ENCODE data around the gene LMOD1.
"Not testable (repeated sequence)": the region's sequence is repeated elsewhere in the genome, so short reads cannot be mapped to it uniquely, and the experiment has no call there.

The LMOD1 gene

GRCh38 chr1:201945863-201946223 lies 505 bp downstream of the LMOD1 start:
- no peak for DNase-seq

- DNase-seq: no peak
These were observed 1.2 kb downstream of the LMOD1 start for GRCh38 chr1:201945157-201945556.

DNA sequence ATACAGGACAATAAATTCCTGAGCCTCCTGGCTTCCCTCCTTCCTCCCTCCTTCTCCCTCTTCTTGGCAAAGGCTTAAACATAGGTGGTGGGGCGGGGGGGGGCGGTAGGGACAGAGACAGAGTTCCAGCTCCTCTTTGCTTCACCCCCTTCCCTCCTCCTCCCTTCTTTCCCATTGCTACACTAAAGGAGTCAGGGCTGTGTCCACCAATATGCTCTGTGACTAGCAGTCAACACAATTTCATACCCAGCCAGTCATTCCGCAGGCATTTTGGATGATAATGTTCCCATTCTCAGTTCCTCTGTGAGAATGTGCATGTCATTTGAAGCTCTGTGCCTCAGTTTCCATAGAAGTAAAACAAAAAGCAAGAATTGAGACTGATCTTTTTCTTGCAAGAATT lies 1.7 kb downstream of the LMOD1 start:
- no peak for DNase-seq

DNA sequence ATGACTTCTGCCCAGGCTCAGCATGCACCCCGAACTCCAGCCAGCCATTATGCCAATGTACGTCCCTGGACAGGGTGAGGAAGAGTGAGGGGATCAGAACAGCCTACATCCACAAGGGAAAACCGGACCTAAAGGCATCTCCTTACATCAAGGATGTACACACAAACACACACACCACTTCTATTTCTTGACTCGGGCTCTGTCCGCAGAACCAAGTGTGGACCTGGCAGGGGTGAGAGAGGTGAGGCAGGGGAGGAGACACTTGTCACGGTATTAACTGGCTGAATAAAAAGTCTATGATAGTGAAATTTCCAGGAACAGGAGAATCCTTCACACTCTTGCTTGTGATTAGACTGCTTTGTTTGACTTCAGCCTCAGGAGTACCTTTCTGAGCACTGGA lies 2.3 kb downstream of the LMOD1 start:
- DNase-seq: no peak

DNA sequence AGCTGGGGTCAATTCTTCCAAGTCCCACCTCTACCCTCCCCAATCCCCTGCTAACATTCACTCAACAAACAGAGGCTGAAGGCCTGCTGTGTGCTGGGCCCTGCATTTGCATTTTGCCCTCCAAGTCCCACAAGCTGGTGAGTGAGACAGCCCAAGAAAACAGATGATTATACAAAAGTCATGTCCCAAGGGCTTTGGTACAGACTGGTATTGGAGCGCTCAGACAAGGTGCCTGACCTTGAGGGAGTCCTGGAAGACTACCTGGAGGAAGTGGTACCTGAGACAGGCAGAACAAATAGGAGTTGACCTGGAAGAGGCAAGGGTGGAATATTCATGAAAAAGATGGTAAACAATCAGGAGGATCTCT lies 4.2 kb downstream of the LMOD1 start:
- DNase-seq: no peak

DNA sequence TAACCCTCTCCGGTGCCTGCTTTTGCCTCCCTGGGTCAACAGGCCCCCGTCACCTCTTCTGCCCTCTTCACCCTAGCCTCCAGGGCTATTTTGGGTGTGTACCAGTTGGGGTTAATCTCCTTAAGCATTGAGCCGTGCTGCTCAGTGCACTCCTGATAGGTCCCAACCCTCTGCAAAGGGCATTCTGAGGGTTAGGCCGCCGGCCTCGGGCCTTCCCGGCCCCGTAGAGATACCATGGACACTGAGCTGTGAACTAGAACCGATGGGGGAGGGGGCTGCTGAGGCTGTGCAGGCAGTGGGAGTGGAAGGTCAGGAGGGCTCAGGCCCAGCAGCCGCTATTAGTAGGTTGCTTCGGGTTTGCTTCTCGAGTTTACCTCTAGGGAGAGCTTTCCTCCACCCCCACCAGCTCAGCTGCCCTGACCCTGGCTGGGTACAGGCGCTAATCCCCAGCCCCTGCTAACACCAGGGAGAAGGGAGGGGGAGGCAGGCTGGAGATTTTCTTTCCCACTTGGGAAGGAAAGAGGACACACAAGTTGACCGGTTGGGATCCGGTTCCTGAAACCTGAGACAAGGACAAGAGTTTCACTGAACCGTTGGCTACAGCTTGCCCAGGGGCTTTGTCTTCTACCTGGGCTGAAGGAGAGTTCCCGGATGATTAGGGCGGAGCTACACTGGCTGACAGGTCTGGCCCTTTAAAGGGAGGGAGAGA lies 4.8 kb downstream of the LMOD1 start:
- no peak for DNase-seq

GRCh38 chr1:201940316-201940715 lies 6.0 kb downstream of the LMOD1 start:
- not testable (repeated sequence) for DNase-seq

DNA sequence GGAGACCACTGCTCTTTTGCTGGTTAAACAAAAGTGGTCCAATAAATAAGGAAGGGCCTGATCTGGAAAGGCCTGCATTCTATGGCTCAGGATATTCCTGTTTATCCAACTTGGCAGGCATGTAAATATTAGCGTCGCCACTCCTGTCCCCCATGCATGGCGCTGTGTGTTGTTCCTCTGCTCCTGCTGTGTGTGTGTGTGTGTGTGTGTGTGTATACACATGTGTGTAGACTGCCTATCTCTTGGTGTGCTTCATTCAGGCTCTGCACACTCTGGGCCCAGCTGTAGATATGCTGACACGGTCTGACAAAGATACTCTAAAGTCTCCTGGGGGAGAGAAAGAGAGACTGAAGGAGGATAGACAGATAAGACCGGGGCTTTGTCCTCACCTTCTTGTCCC lies 6.8 kb downstream of the LMOD1 start:
- DNase-seq: no peak

DNA sequence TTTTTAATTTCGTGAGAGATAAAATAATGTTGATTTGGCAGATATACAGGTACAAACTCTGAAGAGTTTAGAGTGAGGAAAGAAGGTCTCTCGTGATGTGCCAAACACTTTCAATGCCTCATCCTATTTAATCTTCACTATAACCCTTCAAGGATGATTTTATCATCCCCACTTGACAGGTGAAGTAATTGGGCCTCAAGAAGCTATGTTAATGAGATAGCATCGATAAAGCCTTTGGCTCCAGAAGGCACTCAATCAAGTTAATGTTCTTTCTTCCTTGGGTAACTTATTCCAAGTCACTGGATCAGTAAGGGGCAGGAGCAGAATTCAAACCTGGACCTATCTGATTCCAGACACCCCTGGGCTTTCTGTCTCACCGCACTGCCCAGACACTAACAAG lies 7.2 kb downstream of the LMOD1 start:
- DNase-seq: no peak

DNA sequence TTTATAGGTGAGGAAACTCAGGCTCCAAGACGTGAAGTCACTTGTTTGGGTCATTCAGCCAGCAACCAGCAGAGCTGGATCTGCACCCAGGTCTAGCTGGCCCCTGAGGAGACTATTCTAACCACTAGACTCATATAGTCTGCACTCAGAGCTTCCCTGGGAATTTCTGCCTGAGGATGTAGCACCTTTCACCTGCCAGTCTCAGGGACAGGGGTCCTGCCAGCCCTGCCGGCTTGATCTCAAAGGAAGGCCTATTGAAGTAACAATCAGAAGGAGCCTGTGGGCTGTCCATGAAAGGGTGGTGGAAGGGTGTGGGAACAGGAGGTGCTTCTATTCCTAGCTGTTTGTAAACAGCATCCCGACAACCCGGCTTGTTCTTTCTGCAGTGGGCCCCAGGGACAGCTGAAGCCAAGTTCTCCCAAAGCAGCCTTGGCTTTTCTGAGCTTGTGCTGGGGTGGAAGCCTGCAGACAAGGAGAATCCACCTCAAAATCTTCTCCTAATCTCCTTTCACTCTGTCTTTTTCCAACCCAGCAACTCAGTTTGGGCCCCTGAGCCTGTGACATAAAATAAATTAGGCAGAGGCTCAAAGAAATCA lies 7.8 kb downstream of the LMOD1 start:
- no peak for DNase-seq

DNA sequence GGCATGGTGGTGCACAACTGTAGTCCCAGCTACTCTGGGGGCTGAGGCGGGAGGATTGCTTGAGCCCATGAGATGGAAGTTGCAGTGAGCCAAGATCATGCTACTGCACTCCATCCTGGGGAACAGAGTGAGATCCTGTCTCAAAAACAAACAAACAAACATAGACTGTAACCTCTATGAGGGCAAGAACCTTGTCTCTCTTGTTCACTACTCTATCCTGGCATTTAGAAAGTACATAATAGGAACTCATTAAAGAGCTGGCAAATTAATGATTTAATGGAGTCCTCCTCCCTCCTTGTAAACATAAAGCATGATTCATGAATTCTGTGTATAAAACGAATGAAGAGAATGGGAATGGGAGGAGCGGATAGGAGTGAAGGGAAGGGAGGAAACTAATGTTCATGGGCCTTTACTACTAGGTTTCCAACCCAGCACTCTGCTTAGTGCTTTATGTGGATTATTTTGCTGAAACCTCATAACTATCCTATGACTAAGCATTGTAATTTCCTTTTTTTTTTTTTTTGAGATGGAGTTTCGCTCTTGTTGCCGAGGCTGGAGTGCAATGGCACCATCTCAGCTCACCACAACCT lies 8.6 kb downstream of the LMOD1 start:
- DNase-seq: no peak

GRCh38 chr1:201933840-201934430 lies 12.4 kb downstream of the LMOD1 start:
- no peak for DNase-seq

DNA sequence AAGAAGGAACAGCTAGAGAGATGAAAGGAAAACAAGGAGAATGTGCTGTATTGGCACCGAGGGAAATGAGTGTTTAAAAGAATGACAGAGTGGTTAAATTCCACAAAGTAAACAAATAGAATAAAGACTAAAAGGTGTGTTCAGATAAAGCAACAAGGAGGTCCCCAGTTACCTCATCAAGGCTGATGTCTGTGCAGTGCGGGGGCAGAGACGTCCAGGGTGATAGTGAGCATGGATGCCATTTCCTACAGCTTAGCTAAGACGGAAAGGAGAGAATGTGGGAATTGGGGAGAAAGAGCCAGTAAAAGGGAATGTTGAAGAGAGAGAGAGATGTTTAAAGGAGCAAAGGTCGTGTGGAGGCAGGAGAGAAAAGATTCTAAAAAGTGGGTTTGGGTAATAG lies 15.5 kb downstream of the LMOD1 start:
- no peak for DNase-seq

GRCh38 chr1:201930137-201930536 lies 16.2 kb downstream of the LMOD1 start:
- DNase-seq: no peak

GRCh38 chr1:201928266-201928665 lies 18.1 kb downstream of the LMOD1 start:
- no peak for DNase-seq

DNA sequence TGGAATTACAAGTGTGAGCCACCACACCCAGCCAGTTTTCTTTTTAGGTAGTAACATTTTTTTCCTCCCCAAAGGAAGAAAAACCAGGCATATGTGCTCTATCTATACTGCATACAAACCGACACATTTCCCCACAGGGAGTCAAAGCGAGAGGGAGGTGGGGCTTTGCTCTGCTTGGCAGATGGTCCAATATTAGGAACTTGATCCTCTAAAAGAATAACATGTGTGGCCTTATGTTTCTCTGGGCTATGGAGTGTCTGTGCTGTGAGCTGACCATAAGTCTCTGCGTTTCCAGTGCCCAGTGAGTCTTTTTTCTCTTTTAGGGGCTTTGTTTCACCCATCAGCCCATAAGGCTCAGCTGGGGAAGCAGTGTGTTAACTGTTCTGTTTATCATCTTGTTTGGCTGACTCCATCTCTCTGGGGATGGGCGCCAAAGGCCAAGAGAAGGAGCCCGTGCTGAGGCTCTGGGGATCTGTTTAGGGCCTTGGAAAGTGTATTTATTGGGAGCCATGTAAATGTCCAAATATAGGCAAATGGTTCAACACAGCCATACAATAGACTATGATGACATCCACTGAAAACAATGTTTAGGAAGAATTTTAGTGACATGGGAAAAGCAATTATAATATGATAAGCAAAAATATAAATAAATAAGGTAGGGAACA lies 20.2 kb downstream of the LMOD1 start:
- no peak for DNase-seq

GRCh38 chr1:201925301-201925567 lies 21.1 kb downstream of the LMOD1 start:
- no peak for DNase-seq

DNA sequence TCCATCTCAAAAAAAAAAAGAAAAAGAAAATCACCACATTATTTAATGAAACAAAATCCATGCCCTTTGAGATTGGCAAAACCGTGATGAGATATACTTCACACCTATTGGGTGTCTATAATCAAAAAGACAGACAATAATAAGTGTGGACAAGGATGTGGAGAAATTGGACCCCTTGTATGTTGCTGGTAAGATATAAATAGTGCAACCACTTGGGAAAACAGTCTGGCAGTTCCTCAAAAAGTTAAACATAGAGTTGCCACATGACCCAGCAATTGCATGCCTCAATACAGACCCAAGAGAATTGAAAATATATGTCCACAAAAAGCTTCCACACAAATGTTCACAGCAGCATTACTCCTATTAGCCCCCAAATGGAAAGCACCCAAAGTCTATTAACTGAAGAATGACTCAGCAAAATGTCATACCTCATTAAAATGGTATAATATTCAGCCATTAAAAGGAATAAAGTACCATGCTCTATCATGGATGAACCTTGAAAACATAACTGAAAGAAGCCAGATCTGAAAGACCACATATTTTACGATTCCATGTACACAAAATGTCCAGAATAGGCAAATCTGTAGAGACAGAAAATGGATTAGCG lies 24.3 kb downstream of the LMOD1 start:
- DNase-seq: no peak

GRCh38 chr1:201918343-201918742 lies 28.0 kb downstream of the LMOD1 start:
- DNase-seq: no peak

DNA sequence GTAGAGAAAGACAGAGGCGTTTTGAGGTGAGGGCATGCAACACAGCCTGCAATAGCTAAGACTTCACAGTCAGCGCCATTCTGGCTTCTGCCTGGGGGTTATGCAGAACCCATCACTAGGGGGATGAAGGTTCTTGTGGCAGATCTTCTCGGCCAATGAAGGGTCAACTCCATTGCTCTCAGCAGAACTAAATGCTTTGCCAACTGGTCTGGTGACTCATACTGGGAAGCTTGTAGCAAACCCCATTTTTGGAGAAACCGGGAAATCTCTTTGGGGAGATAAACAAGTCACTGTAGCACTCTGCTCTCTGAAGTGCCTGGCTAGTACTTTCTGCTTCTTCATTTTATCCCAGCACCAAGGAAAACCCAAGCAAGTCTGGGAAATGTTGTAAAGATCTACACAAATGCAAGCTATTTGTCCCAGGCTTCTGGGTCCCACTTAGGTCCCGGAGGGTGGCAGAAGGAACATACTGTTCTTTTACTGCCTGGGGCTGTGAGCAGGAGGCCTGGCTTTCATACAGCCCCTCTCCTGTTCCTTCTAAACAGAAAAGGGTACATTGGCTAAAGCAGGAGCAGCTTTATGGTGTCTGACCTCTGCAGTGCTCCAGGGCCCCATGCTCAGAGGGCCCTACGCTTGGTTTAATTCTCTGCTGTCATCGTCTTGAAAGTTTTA lies 28.9 kb downstream of the LMOD1 start:
- DNase-seq: no peak

GRCh38 chr1:201916649-201917249 lies 29.6 kb downstream of the LMOD1 start:
- no peak for DNase-seq

DNA sequence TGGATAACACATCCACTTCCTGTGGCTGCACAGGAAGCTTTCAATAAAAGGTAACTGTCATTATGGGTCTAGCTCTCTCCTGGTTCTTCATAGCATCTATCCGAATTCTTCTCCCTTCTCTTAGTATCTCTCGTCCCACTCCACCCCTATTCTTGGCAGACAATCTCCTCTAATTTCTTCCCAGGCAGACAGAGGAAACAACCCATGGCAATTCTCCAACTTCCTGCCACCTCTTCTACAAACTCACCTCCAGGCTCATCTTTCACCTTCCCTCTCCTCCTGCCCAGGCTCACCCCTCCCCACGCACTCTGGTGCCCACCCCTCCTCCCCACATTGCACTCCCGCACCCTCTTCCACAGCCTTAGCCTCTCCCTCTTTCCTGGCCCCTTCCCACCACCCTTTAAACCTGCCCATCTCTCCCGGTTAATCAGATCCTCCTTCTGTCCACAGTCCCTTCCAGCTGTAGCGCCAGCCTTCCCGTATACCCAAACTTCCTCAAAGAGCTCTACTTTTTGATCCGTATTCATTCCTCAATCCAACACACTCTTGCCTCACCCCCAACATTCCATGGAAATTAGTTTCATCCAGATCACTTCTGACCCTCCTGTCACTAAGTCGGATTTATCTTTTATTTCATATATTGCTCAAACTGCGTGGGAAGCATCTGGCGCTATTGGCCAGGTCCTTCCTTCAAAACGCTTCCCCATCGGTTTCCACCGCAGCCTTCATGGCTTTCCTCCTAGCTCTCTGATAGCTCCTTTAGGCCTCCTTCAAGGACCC lies 31.7 kb downstream of the LMOD1 start:
- no peak for DNase-seq
